MCF 10A (cell line): ENCODE measurements around the gene E2F1. TPM values are rescaled to one million over a fixed set of nuclear protein-coding genes. Genes with fewer than 3 reads are reported as not detected.

Experiments used
- BruUV-seq: library from RNA; stranded (reverse); fragments of 400-500 nt; replicated peaks from 2 replicates; lab custom pipeline; 2021; lab: Mats Ljungman, UMichigan
- CTCF ChIA-PET: fragments of 300-600 bp; sonication (Branson Sonifier 250); formaldehyde crosslinking; extraction: SDS; loops from one replicate; lab custom pipeline; 2021; ENCODE audit warnings: antibody characterized with exemption, inconsistent platforms; lab: Yijun Ruan, JAX
- POLR2A ChIA-PET: fragments of 300-600, 350-650 bp; sonication (Branson Sonifier 250); formaldehyde crosslinking; extraction: SDS; loops from one replicate; lab custom pipeline; 2020; ENCODE audit warnings: antibody characterized with exemption, inconsistent platforms; lab: Yijun Ruan, JAX
- DNase-seq: peaks from one replicate; pipeline ENCODE4 v3.0.0-alpha.2; 2018; ENCODE audit not compliant: unreplicated experiment
- H3K27ac Mint-ChIP-seq: one replicate; pipeline ENCODE4 v1.8.0; 2022; ENCODE audit warnings: mild to moderate bottlenecking, low read depth, mixed read lengths; ENCODE audit not compliant: unreplicated experiment
- H3K27me3 Mint-ChIP-seq: one replicate; pipeline ENCODE4 v1.8.0; 2022; ENCODE audit warnings: mixed read lengths; ENCODE audit not compliant: insufficient read depth, unreplicated experiment
- H3K36me3 Mint-ChIP-seq: one replicate; pipeline ENCODE4 v1.8.0; 2022; ENCODE audit warnings: mild to moderate bottlenecking, moderate library complexity, mixed read lengths; ENCODE audit not compliant: insufficient read depth, unreplicated experiment
- H3K4me1 Mint-ChIP-seq: one replicate; pipeline ENCODE4 v1.8.0; 2022; ENCODE audit warnings: mixed read lengths; ENCODE audit not compliant: insufficient read depth, unreplicated experiment
- H3K4me3 Mint-ChIP-seq: one replicate; pipeline ENCODE4 v1.8.0; 2022; ENCODE audit warnings: mild to moderate bottlenecking, moderate library complexity, mixed read lengths; ENCODE audit not compliant: unreplicated experiment
- H3K9me3 Mint-ChIP-seq: one replicate; pipeline ENCODE4 v1.8.0; 2022; ENCODE audit warnings: mixed read lengths; ENCODE audit not compliant: unreplicated experiment
- CTCF ChIP-seq: fragments of 200-600 bp; IDR thresholded peaks from one replicate; pipeline ENCODE4 v1.8.0; 2022; ENCODE audit warnings: antibody characterized with exemption, mild to moderate bottlenecking; ENCODE audit not compliant: unreplicated experiment
- intact Hi-C: fragments of 100-400 bp; cut with micrococcal nuclease; formaldehyde crosslinking; loops from 2 replicates; pipeline ENCODE4 v1.14.1; 2022
- total RNA-seq: library from RNA; stranded (reverse); gene quantifications from 2 replicates; pipeline ENCODE4 v1.2.3, GENCODE V29; 2022

E2F1 gene
- total RNA-seq, 1 experiment from 2014 or later = 3.7 TPM

GRCh38 chr20:33651562-33652048 lies 34.6 kb downstream of the E2F1 start:
- no peaks in the 10 kb centered on the region for H3K9me3 Mint-ChIP-seq
- H3K4me3 Mint-ChIP-seq = no peak overlapping the region
- H3K4me1 Mint-ChIP-seq = peaks cover 10% of the 10 kb centered on the region
- BruUV-seq = no TSS peak
- no peak for DNase-seq
- intact Hi-C loops = no loop called here
- TF ChIP-seq CTCF = no peak
- no peaks in the 10 kb centered on the region for H3K27me3 Mint-ChIP-seq
- H3K27ac Mint-ChIP-seq = no peak overlapping the region
- POLR2A ChIA-PET = interaction anchor here (0.7 to 1.0 kb wide), 4 partner anchors 12 to 706 kb away, joined by 3 to 4 read pairs (median 4); no protein-coding TSS in a partner anchor
- peaks cover 26% of the 10 kb centered on the region for H3K36me3 Mint-ChIP-seq
- CTCF ChIA-PET = interaction anchor here (0.6 to 5.6 kb wide), 9 partner anchors 12 to 246 kb away, joined by 3 to 28 read pairs (median 4); partner anchors contain the start of gene ACTL10

GRCh38 chr20:33650753-33651561 lies 35.2 kb downstream of the E2F1 start:
- no peak for TF ChIP-seq CTCF
- peaks cover 10% of the 10 kb centered on the region for H3K4me1 Mint-ChIP-seq
- POLR2A ChIA-PET = interaction anchor here (0.7 to 1.0 kb wide), 4 partner anchors 13 to 705 kb away, joined by 3 to 4 read pairs (median 4); no protein-coding TSS in a partner anchor
- no peaks in the 10 kb centered on the region for H3K9me3 Mint-ChIP-seq
- no peak overlapping the region for H3K4me3 Mint-ChIP-seq
- peaks cover 32% of the 10 kb centered on the region for H3K36me3 Mint-ChIP-seq
- H3K27ac Mint-ChIP-seq = no peak overlapping the region
- CTCF ChIA-PET = interaction anchor here (0.7 to 5.6 kb wide), 6 partner anchors 12 to 194 kb away, joined by 3 to 28 read pairs (median 4); partner anchors contain the start of gene ACTL10
- intact Hi-C loops = no loop called here
- H3K27me3 Mint-ChIP-seq = no peaks in the 10 kb centered on the region
- DNase-seq = no peak
- BruUV-seq = no TSS peak

- H3K4me1 Mint-ChIP-seq = peaks cover 10% of the 10 kb centered on the region
- no peak overlapping the region for H3K4me3 Mint-ChIP-seq
- intact Hi-C loops = no loop called here
- no peak overlapping the region for H3K27ac Mint-ChIP-seq
- peaks cover 33% of the 10 kb centered on the region for H3K36me3 Mint-ChIP-seq
- TF ChIP-seq CTCF = no peak
- ChIA-PET POLR2A (interaction anchor here (0.9 to 3.8 kb wide), 2 partner anchors 13 to 16 kb away, joined by 3 to 13 read pairs; partner anchors contain the start of gene ACTL10), CTCF (interaction anchor here (0.9 to 5.6 kb wide), 5 partner anchors 12 to 193 kb away, joined by 3 to 28 read pairs (median 3); partner anchors contain the start of genes ACTL10 and C20orf144)
- H3K27me3 Mint-ChIP-seq = no peaks in the 10 kb centered on the region
- no peak for DNase-seq
- no TSS peak for BruUV-seq
- no peaks in the 10 kb centered on the region for H3K9me3 Mint-ChIP-seq
Observed at GRCh38 chr20:33650111-33650752, 36.0 kb downstream of the E2F1 start.
